ENCODE results near the gene SLC2A13. TPM values are rescaled to one million over a fixed set of nuclear protein-coding genes. Genes with fewer than 3 reads are reported as not detected.

The SLC2A13 gene
- 13.0 TPM for total RNA-seq
- long read RNA-seq, partial matches to known transcripts, result 3 of 7 reads
- long read RNA-seq, other reads (novel, unspliced or antisense), result 4 of 7 reads

- DNase-seq (ENCODE audit: low spot score), result peak; percentile 93
Measured at GRCh38 chr12:40105515-40106201, at the start of gene SLC2A13. TSS of gene SLC2A13 (minus strand) at chr12:40106081. CDS start at chr12:40105808, 273 bp downstream.

GRCh38 chr12:40154381-40154780 lies 48.5 kb upstream of the SLC2A13 start:
- no peak for DNase-seq (ENCODE audit: low spot score)

- DNase-seq (ENCODE audit: low spot score), result no peak
Measured at GRCh38 chr12:40153432-40153831, 47.6 kb upstream of the SLC2A13 start.

GRCh38 chr12:40152783-40153383 lies 47.0 kb upstream of the SLC2A13 start:
- no peak for DNase-seq (ENCODE audit: low spot score)

- DNase-seq (ENCODE audit: low spot score), result no peak
Measured at GRCh38 chr12:40149673-40150260, 43.9 kb upstream of the SLC2A13 start.

- no peak for DNase-seq (ENCODE audit: low spot score)
Measured at GRCh38 chr12:40146800-40147797, 41.2 kb upstream of the SLC2A13 start.

GRCh38 chr12:40145896-40146295 lies 40.0 kb upstream of the SLC2A13 start:
- no peak for DNase-seq (ENCODE audit: low spot score)

GRCh38 chr12:40144023-40144422 lies 38.1 kb upstream of the SLC2A13 start:
- DNase-seq (ENCODE audit: low spot score), result no peak

- DNase-seq (ENCODE audit: low spot score), result no peak
Measured at GRCh38 chr12:40142001-40142744, 36.3 kb upstream of the SLC2A13 start.

- DNase-seq (ENCODE audit: low spot score), result no peak
Measured at GRCh38 chr12:40138526-40138925, 32.6 kb upstream of the SLC2A13 start.

- DNase-seq (ENCODE audit: low spot score), result no peak
Measured at GRCh38 chr12:40137252-40137651, 31.4 kb upstream of the SLC2A13 start.

GRCh38 chr12:40127408-40127807 lies 21.5 kb upstream of the SLC2A13 start:
- no peak for DNase-seq (ENCODE audit: low spot score)

- no peak for DNase-seq (ENCODE audit: low spot score)
Measured at GRCh38 chr12:40123496-40123895, 17.6 kb upstream of the SLC2A13 start.

GRCh38 chr12:40122842-40123241 lies 17.0 kb upstream of the SLC2A13 start:
- no peak for DNase-seq (ENCODE audit: low spot score)

GRCh38 chr12:40117818-40118217 lies 11.9 kb upstream of the SLC2A13 start:
- no peak for DNase-seq (ENCODE audit: low spot score)

GRCh38 chr12:40110586-40110985 lies 4.7 kb upstream of the SLC2A13 start:
- no peak for DNase-seq (ENCODE audit: low spot score)

- DNase-seq (ENCODE audit: low spot score), result no peak
Measured at GRCh38 chr12:40107803-40108620, 2.1 kb upstream of the SLC2A13 start.

GRCh38 chr12:40107098-40107802 lies 1.4 kb upstream of the SLC2A13 start:
- peak; percentile 93 for DNase-seq (ENCODE audit: low spot score)

GRCh38 chr12:40106655-40107054 lies 774 bp upstream of the SLC2A13 start:
- no peak for DNase-seq (ENCODE audit: low spot score)
